Spleen (tissue), 7 donors: ENCODE data around the gene RFX2.

Source experiments
- CTCF ChIP-seq, 11 experiments: fragments of 200-600 bp in 7 of 11; fragments of 450-650 bp in 4 of 11; sonication (generic) in 4 of 11; IDR thresholded peaks in 8 of 11; conservative IDR thresholded peaks in 3 of 11; 1 replicate in 7 of 11; 2 replicates in 4 of 11; pipeline versions ENCODE4 v1.4.0 to v1.8.0; 2016 to 2021; ENCODE audit warnings: antibody characterized with exemption in 11 of 11, inconsistent platforms in 4 of 11, mild to moderate bottlenecking in 1 of 11
- POLR2AphosphoS5 ChIP-seq, 3 donors: sonication (generic); formaldehyde crosslinking; IDR thresholded peaks; one replicate each; pipeline ENCODE4 v1.5.1; 2017; ENCODE audit warnings: antibody characterized with exemption in 3 of 3
- donor health status: DM: no; HTN: no; CAD: no; lungs with moderate emphysema.
- donor health status: DM: no; HTN: no; CAD: no.
- donor health status: DM: no; HTN: no; CAD: no.

- no peak for TF ChIP-seq CTCF (IDR thresholded peaks at IDR 0.05 in 8 of 11, conservative IDR thresholded peaks at IDR 0.05 in 3 of 11)
- no peak for TF ChIP-seq POLR2AphosphoS5 (IDR thresholded peaks at IDR 0.05)
Measured at GRCh38 chr19:6097911-6098310, 12.4 kb downstream of the RFX2 start.
